Right renal pelvis (tissue), 4 donors: ENCODE results near the gene ESRRB. TPM values are rescaled to one million over a fixed set of nuclear protein-coding genes. Genes with fewer than 3 reads are reported as not detected.

ENCODE experiments used
- DNase-seq, 4 donors: peaks; one replicate each; pipeline ENCODE4 v3.0.0-alpha.2; 2013; ENCODE audit warnings: low read depth in 4 of 4, low spot score in 3 of 4, missing footprints in 1 of 4
- polyA plus RNA-seq, 4 donors: library from polyadenylated mRNA; unstranded; fragments of 120-200 nt; gene quantifications; one replicate each; pipeline ENCODE4 v1.2.1, GENCODE V29; 2013; ENCODE audit not compliant: insufficient read length in 4 of 4

The ESRRB gene
- polyA plus RNA-seq, 4 donors = 7.6 to 9.9 (median 8.5) TPM

- DNase-seq = no peak
Observed at GRCh38 chr14:76490735-76491134, 114.8 kb downstream of the ESRRB start.

- DNase-seq = no peak
Observed at GRCh38 chr14:76491172-76491930, 115.4 kb downstream of the ESRRB start.

DNA sequence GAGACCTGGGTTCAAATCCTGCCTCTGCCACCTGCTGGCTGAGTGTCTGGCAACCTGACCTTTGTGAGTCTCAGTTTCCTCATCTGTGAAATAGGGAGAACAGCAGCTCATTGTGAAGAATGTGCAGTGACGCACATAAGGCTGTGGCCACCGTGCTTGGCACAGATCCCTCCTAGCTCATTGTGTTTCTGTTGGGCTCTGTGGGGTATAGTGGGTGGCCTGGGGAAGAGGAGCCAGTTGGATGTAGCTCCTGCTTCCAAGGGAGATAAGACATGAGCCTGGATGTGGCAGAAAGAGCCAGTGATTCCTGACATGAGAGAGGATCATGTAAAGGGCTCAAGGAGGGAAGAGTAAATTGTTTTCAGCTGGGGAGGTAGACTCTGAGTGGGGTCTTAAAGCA lies 120.0 kb downstream of the ESRRB start:
- DNase-seq = no peak

- no peak for DNase-seq
Observed at GRCh38 chr14:76496595-76496994, 120.7 kb downstream of the ESRRB start.

DNA sequence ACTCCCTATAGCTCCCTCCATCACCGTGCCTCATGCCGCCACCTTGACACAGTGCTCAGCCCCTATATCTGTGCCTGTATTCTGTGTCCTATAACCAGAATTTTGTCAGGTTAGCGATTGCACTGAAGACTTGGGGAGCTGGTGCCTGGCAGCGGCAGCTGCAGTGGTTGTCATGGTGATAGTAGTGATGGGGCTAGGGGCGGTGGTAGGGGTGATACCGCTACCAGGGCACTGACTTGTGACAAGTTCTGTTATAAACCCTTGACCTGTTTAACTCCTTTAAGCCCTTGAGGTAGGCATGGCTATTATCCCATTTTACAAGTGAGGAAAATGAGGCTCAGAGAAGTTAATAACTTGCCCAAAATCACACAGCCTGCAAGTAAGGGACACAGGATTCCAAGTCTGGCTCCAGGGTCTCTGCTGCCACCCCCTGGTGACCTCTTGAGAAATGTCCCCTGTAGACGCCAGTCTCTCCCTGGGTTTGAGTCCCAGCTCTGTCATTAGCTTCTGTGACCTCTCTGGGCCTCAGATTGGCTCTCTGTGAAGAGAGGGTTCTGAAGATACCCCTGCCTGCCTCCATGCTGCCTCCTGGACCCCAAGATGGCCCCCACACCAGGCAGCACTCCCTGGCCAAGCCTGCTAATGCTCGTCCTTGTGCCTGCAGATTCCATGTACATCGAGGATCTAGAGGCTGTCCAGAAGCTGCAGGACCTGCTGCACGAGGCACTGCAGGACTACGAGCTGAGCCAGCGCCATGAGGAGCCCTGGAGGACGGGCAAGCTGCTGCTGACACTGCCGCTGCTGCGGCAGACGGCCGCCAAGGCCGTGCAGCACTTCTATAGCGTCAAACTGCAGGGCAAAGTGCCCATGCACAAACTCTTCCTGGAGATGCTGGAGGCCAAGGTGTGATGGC lies 121.9 kb downstream of the ESRRB start:
- no peak for DNase-seq

DNA sequence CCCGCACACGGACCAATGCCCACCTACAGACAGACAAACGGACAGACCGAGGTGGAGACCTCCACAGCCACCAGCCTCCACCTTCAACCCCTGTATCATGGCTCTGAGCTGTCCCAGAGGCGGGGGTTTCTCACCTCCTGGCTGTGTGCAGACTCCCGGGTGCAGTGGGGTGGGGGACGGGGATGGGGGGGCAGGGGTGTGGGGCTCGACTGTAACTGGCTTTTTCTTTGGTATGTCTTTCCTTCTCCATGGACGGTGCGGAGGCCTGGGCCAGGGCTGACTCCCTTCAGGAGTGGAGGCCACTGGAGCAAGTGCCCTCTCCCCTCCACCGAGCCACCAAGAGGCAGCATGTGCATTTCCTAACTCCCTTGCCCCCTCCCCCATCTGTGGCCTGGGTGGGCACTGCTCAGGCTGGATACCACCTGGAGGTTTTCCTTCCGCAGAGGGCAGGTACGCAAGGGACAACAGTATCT lies 122.6 kb downstream of the ESRRB start:
- no peak for DNase-seq

- no peak for DNase-seq
Observed at GRCh38 chr14:76498976-76499375, 123.0 kb downstream of the ESRRB start.

DNA sequence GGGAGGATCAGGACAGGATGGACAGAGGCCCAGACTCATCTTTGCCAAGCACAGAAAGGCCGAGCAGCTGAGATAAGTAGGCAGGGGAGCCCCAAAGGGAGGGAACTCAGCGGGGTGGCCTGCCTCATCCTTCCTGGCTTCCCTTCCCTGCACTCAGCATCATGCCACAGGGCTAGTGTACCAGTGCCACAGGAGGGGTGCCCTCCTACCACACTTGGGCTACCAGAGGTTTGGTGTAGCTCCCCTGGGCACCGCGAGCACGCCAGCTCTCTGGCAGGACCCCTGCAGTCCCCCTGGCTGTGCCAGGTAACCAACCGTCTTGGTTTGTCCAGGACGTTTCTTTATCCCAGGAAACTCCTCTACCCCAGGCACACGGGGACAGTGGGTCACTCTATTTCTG lies 123.5 kb downstream of the ESRRB start:
- DNase-seq = no peak

DNA sequence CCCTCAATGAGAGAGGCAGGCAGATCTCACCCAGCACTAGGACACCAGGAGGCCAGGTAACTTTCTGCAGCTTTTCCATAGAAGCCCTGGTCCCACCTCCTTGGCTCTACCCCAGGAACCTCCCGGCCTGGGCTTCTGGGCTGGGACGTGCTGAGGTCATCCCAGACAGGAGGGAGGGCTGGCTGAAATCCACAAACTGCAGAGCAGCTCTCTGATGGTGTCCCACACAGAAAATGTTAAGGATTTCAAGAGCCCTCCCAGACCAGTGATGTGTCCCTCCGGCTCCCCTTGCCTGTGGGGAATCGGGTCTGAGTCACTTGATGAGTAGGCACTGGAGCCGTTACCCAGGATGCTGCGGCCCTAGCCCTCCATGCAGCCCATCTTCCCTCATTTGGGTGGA lies 124.1 kb downstream of the ESRRB start:
- DNase-seq = no peak

DNA sequence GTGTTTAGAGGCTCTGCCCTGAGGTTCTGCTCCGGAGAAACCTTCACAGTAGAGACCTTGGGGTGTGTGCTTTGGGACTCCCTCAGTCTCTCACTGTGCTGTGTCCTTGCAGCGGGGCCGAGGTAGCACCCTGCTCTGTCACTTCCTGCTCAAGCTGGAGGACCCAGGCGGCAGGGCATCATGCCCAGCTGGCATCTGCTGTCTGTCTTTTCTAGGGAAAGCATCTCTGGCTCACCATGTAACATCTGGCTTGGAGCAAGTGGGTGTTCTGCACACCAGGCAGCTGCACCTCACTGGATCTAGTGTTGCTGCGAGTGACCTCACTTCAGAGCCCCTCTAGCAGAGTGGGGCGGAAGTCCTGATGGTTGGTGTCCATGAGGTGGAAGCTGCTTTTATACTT lies 124.5 kb downstream of the ESRRB start:
- DNase-seq = no peak

DNA sequence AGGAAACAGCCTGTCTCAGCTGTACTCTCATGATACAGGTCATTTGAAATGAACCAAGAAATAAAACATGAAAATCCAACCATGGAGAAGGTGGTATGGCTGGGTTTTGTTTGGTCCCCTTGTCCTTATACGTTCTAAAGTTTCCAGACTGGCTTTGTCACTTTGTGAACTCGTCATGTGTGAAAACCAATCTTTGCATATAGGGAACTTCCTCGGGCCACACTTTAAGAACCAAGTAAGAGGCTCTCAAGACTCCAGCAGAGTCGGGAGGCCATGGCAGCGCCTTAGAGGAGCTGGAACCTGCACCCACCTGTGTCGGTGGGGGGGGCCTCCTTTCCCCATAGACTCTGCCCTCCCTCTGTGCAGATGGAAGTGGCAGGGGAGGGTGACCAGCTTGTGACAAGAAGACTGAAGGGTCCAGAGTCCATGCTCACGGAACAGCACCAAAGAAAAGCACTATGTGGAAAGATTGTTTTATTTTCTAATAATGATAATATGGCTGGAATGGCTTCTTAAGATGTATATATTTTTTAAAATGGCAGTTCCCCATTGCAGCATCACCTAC lies 125.3 kb downstream of the ESRRB start:
- no peak for DNase-seq

DNA sequence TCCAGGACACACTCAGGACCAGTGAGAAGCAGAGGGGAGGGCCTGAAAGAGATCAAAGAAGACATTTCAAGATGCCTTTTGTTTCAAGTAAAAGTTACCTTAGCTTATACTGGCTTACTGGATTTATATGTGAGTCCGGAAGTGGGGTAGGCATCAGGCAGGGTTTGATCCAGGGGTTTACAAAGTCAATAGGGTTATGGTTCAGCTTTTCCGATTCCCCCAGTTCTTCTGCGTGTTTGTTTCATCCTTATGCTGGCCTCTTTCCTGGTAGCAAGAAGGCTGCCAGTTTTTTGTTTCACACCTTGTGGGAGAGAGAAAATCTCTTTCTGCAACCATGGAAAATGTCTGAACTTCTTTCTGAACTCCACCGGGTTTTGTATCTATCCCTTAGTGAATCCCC lies 126.3 kb downstream of the ESRRB start:
- no peak for DNase-seq

- no peak for DNase-seq
Observed at GRCh38 chr14:76502638-76503037, 126.7 kb downstream of the ESRRB start.

- DNase-seq = no peak
Observed at GRCh38 chr14:76509311-76509710, 133.4 kb downstream of the ESRRB start.

DNA sequence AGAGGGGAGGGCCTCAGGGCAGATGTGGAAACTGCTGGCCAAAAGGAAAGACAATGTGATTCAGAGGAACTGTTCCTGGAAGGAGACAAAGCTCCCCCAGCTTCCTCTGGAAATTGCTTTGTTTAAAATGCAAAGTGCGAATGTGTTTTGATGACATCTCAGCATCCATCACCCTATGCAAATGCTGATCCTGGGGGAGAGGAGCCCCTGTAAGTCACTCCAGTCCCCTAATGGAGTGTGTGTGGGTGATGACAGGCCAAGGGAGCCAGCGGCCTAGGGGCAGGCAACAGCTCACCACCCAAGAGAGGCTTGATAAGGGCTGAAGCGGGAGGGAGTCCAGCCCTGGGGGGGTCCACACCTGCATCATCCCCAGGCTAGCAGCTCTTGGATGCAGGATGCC lies 134.2 kb downstream of the ESRRB start:
- no peak for DNase-seq

- DNase-seq = no peak
Observed at GRCh38 chr14:76514213-76514998, 138.5 kb downstream of the ESRRB start.

DNA sequence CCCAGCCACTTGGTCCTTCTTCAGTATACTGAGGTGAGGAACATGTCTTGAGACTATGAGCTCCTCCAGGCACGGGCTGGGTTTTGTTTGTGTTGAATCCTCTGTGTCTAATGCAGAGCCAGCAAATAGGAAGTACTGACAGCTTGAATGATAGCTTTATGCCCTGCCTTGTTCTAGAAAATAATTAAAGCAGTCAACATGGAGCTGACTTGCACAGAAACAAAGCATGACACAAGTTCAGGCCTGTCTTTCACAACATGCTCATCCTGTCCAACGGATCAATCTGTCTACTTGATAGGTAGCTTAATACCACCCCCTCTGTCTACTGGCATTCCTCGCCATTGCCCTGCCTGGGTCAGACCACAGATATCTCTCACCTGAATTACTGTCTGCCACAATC lies 140.9 kb downstream of the ESRRB start:
- DNase-seq = no peak

DNA sequence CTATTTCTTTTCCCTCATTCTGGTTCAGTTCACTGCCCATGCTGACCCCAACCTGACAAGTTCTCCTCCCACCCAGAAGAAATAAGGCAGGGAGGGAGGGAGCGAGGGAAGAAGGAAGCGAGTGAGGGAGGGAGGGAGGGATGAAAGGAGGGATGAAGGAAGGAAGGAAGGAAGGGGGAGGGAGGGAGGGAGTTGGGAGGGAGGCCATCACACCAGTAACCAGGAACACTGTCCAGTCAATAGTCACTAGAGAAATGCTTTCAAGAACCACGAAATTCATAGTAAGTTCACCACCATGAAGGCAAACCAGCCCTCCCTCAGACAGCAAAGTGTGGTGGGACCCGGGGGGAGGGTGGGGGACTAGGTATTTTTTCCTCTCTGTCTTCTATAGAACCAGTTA lies 142.4 kb downstream of the ESRRB start:
- DNase-seq = no peak

- no peak for DNase-seq
Observed at GRCh38 chr14:76525106-76525821, 149.3 kb downstream of the ESRRB start.

GRCh38 chr14:76531085-76531484 lies 155.1 kb downstream of the ESRRB start:
- DNase-seq = no peak
